GM21526 (cell line): Measurements from ENCODE around the gene PROM1.

ENCODE experiments used
- ATAC-seq: cut with Tn5 transposase; IDR thresholded peaks from one replicate; pipeline ENCODE4 v1.9.1; 2021; ENCODE audit warnings: moderate library complexity; ENCODE audit not compliant: unreplicated experiment, low FRiP score

PROM1 gene

GRCh38 chr4:15918484-15919129 is 165.2 kb downstream of the PROM1 start:
- ATAC-seq, result no peak
